ENCODE results near the gene ARMH1. TPM values are rescaled to one million over a fixed set of nuclear protein-coding genes. Genes with fewer than 3 reads are reported as not detected.

Gene ARMH1
- total and polyA plus RNA-seq, 2 experiments from 2014 or later, result 2.8 to 5.7 TPM

DNA sequence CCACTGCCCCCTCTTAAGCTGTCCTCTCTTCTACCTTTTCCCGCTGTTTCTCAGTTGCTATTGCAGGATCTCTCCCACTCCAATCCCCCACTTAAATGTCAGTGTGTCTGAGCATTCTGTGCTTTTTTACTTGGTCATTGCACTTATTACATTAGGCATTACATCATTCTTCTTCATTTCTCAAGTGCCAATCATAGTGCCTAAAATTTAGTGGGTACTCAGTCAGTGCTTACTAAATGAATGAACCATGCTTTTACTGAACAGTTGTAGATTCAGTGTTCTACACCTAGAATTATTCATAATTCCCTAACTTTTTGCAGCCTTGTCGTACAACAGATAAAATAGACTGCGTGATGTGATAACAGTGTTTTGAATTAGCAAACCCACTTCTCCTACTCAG, 19.4 kb downstream of the ARMH1 start:
- no peak overlapping the region for H3K4me3 ChIP-seq
- no peak overlapping the region for H3K27ac ChIP-seq
- H3K36me3 ChIP-seq, result no peaks in the 10 kb centered on the region
- no peaks in the 10 kb centered on the region for H3K9me3 ChIP-seq (ENCODE audit: low read depth)
- DNase-seq (ENCODE audit: low read depth in 1 of 2, low spot score in 1 of 2), result no peak
- H3K27me3 ChIP-seq, result no peaks in the 10 kb centered on the region
- peaks cover 6% of the 10 kb centered on the region for H3K4me1 ChIP-seq (ENCODE audit: low read depth)
- TF ChIP-seq CTCF (IDR thresholded peaks at IDR 0.05; ENCODE audit: low read depth, low read length), result no peak

DNA sequence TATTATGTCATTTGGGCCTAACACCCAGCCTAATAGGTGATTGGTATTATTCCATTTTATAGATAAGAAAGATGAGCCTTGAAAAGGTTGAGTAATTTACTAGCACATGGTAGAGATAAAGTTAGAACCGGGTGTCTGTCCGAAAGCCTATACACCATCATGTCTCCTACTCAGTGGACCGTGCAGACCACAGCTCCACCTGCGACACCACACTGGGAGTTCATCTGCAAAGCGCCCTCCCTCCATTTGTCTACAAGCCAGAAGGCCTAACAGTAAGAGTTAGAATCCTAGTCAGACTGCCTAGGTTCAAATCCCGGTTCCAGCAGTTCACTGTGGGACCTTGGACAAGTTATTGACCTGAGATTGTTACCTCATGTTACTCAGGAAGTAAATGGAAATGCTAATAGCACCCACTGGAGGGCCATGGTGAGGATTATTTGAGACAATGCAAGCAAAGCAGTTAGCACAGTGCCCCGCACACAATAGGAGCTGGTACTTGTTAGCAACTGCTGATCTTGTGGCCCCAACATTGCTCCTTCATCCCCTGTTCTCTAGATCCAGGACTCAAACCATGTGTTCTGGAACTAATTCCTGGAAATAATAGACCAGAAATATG, 20.5 kb downstream of the ARMH1 start:
- Histone ChIP-seq H3K27me3 (no peaks in the 10 kb centered on the region), H3K36me3 (no peaks in the 10 kb centered on the region), H3K27ac (no peak overlapping the region), H3K4me1 (ENCODE audit: low read depth) (no peaks in the 10 kb centered on the region), H3K9me3 (ENCODE audit: low read depth) (no peaks in the 10 kb centered on the region), H3K4me3 (no peak overlapping the region)
- DNase-seq (ENCODE audit: low read depth in 1 of 2, low spot score in 1 of 2), result no peak
- TF ChIP-seq CTCF (IDR thresholded peaks at IDR 0.05; ENCODE audit: low read depth, low read length), result no peak

GRCh38 chr1:44695671-44696070, 21.2 kb downstream of the ARMH1 start:
- H3K4me1 ChIP-seq (ENCODE audit: low read depth), result no peaks in the 10 kb centered on the region
- H3K27me3 ChIP-seq, result no peaks in the 10 kb centered on the region

DNA sequence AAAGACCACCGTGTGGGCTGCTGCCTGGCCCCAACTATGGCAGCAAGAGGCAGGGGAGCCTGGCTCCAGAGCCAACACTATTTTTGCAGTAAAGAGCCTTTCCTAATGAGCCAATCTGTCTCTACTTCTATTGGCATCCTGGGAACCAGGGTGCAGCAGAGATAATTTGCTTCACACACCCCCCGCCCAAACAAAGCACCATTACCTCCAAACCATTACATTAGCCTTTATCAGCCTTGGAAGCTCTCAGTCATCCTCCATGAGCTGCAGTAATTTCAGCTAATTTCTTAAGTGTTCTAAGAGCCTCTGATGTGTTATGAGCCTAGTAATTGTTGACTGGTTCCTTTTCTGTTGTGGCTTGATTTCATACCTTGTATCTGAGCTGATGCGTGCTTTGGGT, 21.6 kb downstream of the ARMH1 start:
- H3K36me3 ChIP-seq, result no peaks in the 10 kb centered on the region
- H3K27me3 ChIP-seq, result no peaks in the 10 kb centered on the region
- TF ChIP-seq CTCF (IDR thresholded peaks at IDR 0.05; ENCODE audit: low read depth, low read length), result no peak
- no peak overlapping the region for H3K27ac ChIP-seq
- DNase-seq (ENCODE audit: low read depth in 1 of 2, low spot score in 1 of 2), result no peak
- H3K4me3 ChIP-seq, result no peak overlapping the region
- no peaks in the 10 kb centered on the region for H3K9me3 ChIP-seq (ENCODE audit: low read depth)
- H3K4me1 ChIP-seq (ENCODE audit: low read depth), result no peaks in the 10 kb centered on the region

More at GRCh38 chr1:44695671-44696070, 21.2 kb downstream of the ARMH1 start:
- H3K27ac ChIP-seq, result no peak overlapping the region
- no peak for TF ChIP-seq CTCF (IDR thresholded peaks at IDR 0.05; ENCODE audit: low read depth, low read length)
- no peak overlapping the region for H3K4me3 ChIP-seq
- H3K36me3 ChIP-seq, result no peaks in the 10 kb centered on the region
- no peaks in the 10 kb centered on the region for H3K9me3 ChIP-seq (ENCODE audit: low read depth)
- DNase-seq (ENCODE audit: low read depth in 1 of 2, low spot score in 1 of 2), result no peak

GRCh38 chr1:44696789-44697345, 22.4 kb downstream of the ARMH1 start:
- H3K36me3 ChIP-seq, result no peaks in the 10 kb centered on the region
- H3K27me3 ChIP-seq, result no peaks in the 10 kb centered on the region
- no peaks in the 10 kb centered on the region for H3K9me3 ChIP-seq (ENCODE audit: low read depth)
- no peak for DNase-seq (ENCODE audit: low read depth in 1 of 2, low spot score in 1 of 2)
- H3K4me3 ChIP-seq, result no peak overlapping the region
- H3K27ac ChIP-seq, result no peak overlapping the region
- TF ChIP-seq CTCF (IDR thresholded peaks at IDR 0.05; ENCODE audit: low read depth, low read length), result no peak
- H3K4me1 ChIP-seq (ENCODE audit: low read depth), result no peaks in the 10 kb centered on the region
